Fibroblast of lung (primary cell): Measurements from ENCODE around the gene POLR1A. TPM values are rescaled to one million over a fixed set of nuclear protein-coding genes. Genes with fewer than 3 reads are reported as not detected.

Experiments
- DNase-seq, 2 donors: peaks; one replicate each; pipeline versions ENCODE4 v3.0.0 to v3.0.0-alpha.2; 2010; ENCODE audit warnings: low read depth in 2 of 2
- H2AFZ ChIP-seq: 2 replicates; pipeline ENCODE4 v1.5.1; 2012; ENCODE audit warnings: low read length, control low read depth, inconsistent platforms
- H3K27ac ChIP-seq: 2 replicates; pipeline ENCODE4 v1.5.1; 2011; ENCODE audit warnings: low read length, control low read depth; ENCODE audit not compliant: insufficient read depth
- H3K27me3 ChIP-seq: 2 replicates; pipeline ENCODE4 v1.5.1; 2011; ENCODE audit warnings: mild to moderate bottlenecking, low read length; ENCODE audit not compliant: control insufficient read depth, insufficient read depth
- H3K36me3 ChIP-seq: 2 replicates; pipeline ENCODE4 v1.5.1; 2011; ENCODE audit warnings: low read length; ENCODE audit not compliant: control insufficient read depth, insufficient read depth
- H3K4me1 ChIP-seq: 2 replicates; pipeline ENCODE4 v1.5.1; 2011; ENCODE audit warnings: low read length; ENCODE audit not compliant: control insufficient read depth, insufficient read depth; ENCODE audit errors: extremely low read depth
- H3K4me2 ChIP-seq: 2 replicates; pipeline ENCODE4 v1.5.1; 2011; ENCODE audit warnings: low read length, control low read depth; ENCODE audit not compliant: insufficient read depth; ENCODE audit errors: extremely low read depth
- H3K4me3 ChIP-seq, 4 experiments: fragments of 200-600 bp in 1 of 4; sonication (generic) in 1 of 4; replicated peaks in 1 of 4; 2 replicates each; pipeline ENCODE4 v1.5.1; 2011 to 2016; ENCODE audit warnings: low read length in 4 of 4, low read depth in 3 of 4, mild to moderate bottlenecking in 3 of 4, control low read depth in 2 of 4, inconsistent platforms in 1 of 4, mixed read lengths in 1 of 4; ENCODE audit not compliant: insufficient read depth in 1 of 4; ENCODE audit errors: control extremely low read depth in 1 of 4
- H3K79me2 ChIP-seq: 2 replicates; pipeline ENCODE4 v1.5.1; 2012; ENCODE audit warnings: mild to moderate bottlenecking, low read length, inconsistent platforms; ENCODE audit not compliant: control insufficient read depth, insufficient read depth
- H3K9ac ChIP-seq: 2 replicates; pipeline ENCODE4 v1.5.1; 2011; ENCODE audit warnings: mild to moderate bottlenecking, low read length, control low read depth; ENCODE audit not compliant: insufficient read depth
- H3K9me3 ChIP-seq: 2 replicates; pipeline ENCODE4 v1.5.1; 2012; ENCODE audit warnings: low read depth, low read length; ENCODE audit not compliant: control insufficient read depth, insufficient read depth
- H4K20me1 ChIP-seq: 2 replicates; pipeline ENCODE4 v1.5.1; 2011; ENCODE audit warnings: low read length; ENCODE audit not compliant: control insufficient read depth, insufficient read depth; ENCODE audit errors: extremely low read depth
- CTCF ChIP-seq, 2 donors: IDR thresholded peaks in 1 of 2; conservative IDR thresholded peaks in 1 of 2; 1 replicate in 1 of 2; 2 replicates in 1 of 2; pipeline ENCODE4 v1.5.1; 2011 to 2012; ENCODE audit warnings: low read length in 2 of 2, control low read depth in 1 of 2, inconsistent platforms in 1 of 2, low read depth in 1 of 2, mild to moderate bottlenecking in 1 of 2
- EZH2 ChIP-seq: IDR thresholded peaks from 2 replicates; pipeline ENCODE4 v1.5.1; 2012; ENCODE audit warnings: low read length, control low read depth, mild to moderate bottlenecking; ENCODE audit errors: missing control alignments
- polyA plus RNA-seq, 2 donors: library from polyadenylated mRNA; depleted of rRNA in 1 of 2; stranded (reverse) in 1 of 2; unstranded in 1 of 2; fragments of >200 nt; gene quantifications; 2 replicates each; pipeline ENCODE4 v1.2.1, GENCODE V29; 2011 to 2012; ENCODE audit warnings: missing spikeins in 1 of 2
- total RNA-seq: library from RNA; depleted of rRNA; stranded (reverse); fragments of >200 nt; gene quantifications from 2 replicates; pipeline ENCODE4 v1.2.1, GENCODE V29; 2014

POLR1A gene
- total and polyA plus RNA-seq, 2 donors (not counting 1 experiment from before 2014, with no cell fraction given), result 9.4 to 9.9 TPM

- Histone ChIP-seq H4K20me1 (no peaks in the 10 kb centered on the region), H3K36me3 (peaks cover 12% of the 10 kb centered on the region), H3K27ac (no peak overlapping the region), H3K27me3 (no peaks in the 10 kb centered on the region), H3K4me2 (no peak overlapping the region), H3K79me2 (no peaks in the 10 kb centered on the region), H3K4me3 (no peak overlapping the region), H2AFZ (no peak overlapping the region), H3K9me3 (no peaks in the 10 kb centered on the region), H3K4me1 (no peaks in the 10 kb centered on the region), H3K9ac (no peak overlapping the region)
- TF ChIP-seq CTCF (conservative IDR thresholded peaks at IDR 0.05 in 1 of 2, IDR thresholded peaks at IDR 0.05 in 1 of 2; ENCODE audit: low read depth in 1 of 2, low read length in 2 of 2) (no peak), EZH2 (no peak)
- DNase-seq, result no peak
Observed at GRCh38 chr2:86136141-86136540, 30.5 kb upstream of the POLR1A start.

- no peak overlapping the region for H3K4me2 ChIP-seq
- no peaks in the 10 kb centered on the region for H3K79me2 ChIP-seq
- no peaks in the 10 kb centered on the region for H3K9me3 ChIP-seq
- TF ChIP-seq CTCF (conservative IDR thresholded peaks at IDR 0.05 in 1 of 2, IDR thresholded peaks at IDR 0.05 in 1 of 2; ENCODE audit: low read depth in 1 of 2, low read length in 2 of 2) (no peak), EZH2 (no peak)
- no peak overlapping the region for H2AFZ ChIP-seq
- H3K4me1 ChIP-seq, result no peaks in the 10 kb centered on the region
- no peak overlapping the region for H3K27ac ChIP-seq
- DNase-seq, result peak in 1 of 2 donors; percentile 8
- H3K36me3 ChIP-seq, result peaks cover 12% of the 10 kb centered on the region
- no peak overlapping the region for H3K9ac ChIP-seq
- H3K27me3 ChIP-seq, result no peaks in the 10 kb centered on the region
- no peaks in the 10 kb centered on the region for H4K20me1 ChIP-seq
- no peak overlapping the region for H3K4me3 ChIP-seq
Observed at GRCh38 chr2:86135653-86136052, 30.0 kb upstream of the POLR1A start.

- no peaks in the 10 kb centered on the region for H3K79me2 ChIP-seq
- no peak overlapping the region for H3K4me3 ChIP-seq
- H3K9ac ChIP-seq, result no peak overlapping the region
- no peak for TF ChIP-seq EZH2
- no peak for TF ChIP-seq CTCF (conservative IDR thresholded peaks at IDR 0.05 in 1 of 2, IDR thresholded peaks at IDR 0.05 in 1 of 2; ENCODE audit: low read depth in 1 of 2, low read length in 2 of 2)
- peaks cover 15% of the 10 kb centered on the region for H3K36me3 ChIP-seq
- H3K27ac ChIP-seq, result no peak overlapping the region
- no peak overlapping the region for H2AFZ ChIP-seq
- no peaks in the 10 kb centered on the region for H3K4me1 ChIP-seq
- no peak for DNase-seq
- no peak overlapping the region for H3K4me2 ChIP-seq
- H3K27me3 ChIP-seq, result no peaks in the 10 kb centered on the region
- no peaks in the 10 kb centered on the region for H4K20me1 ChIP-seq
- H3K9me3 ChIP-seq, result no peaks in the 10 kb centered on the region
Observed at GRCh38 chr2:86134709-86135108, 29.0 kb upstream of the POLR1A start.
